Hepatocyte (in vitro differentiated cells): Measurements from ENCODE around the gene ZNF223.

Source experiments
- EZH2 ChIP-seq: fragments of 200-600 bp; sonication (generic); IDR thresholded peaks from 2 replicates; pipeline ENCODE4 v1.6.1; 2016; ENCODE audit warnings: antibody characterized with exemption, mild to moderate bottlenecking, borderline replicate concordance
- TF ChIP-seq, protein P1 (sequence below): fragments of 200-600 bp; sonication (generic); IDR thresholded peaks from 2 replicates; pipeline ENCODE4 v1.5.1; 2016; ENCODE audit warnings: antibody characterized with exemption, mild to moderate bottlenecking; ENCODE audit not compliant: poor library complexity

DNA sequence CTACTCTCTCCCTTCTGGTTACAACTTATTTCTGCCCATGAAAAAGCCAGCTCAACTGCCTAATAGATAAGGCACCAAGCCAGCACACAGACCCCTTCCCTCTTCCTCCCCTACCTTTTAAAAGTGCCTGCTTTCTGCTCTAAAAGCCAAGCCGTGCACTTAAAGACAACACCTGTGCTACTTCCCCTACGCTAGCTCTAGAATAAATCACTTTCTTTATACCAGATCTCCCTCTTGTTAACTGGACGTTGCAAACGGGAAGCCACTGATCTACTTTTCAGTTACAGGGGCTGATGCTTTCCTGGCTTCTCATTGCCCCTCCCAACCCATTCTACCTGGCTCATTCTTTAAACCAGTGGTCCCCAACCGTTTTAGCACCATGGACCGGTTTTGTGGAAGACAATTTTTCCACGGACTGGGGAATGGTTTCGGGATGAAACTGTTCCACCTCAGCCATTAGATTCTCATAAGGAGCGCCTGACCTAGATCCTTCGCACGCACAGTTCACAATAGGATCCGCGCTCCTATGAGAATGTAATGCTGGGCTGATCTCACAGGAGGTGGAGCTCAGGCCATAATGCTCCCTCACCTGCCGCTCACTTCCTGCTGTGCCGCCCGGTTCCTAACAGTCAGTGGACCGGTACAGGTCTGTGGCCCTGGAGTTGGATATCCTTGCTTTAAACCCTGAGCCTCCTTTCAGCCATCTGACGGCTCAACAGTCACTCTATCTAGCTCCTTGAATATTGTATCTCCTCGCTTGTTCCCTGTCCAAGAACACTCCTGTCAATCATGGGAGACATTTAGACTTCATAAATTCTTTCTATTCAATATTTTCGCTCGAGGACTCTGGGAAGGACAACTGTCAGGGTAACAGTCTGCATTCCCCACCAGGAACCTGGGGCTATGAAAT is 841 bp upstream of the ZNF223 start:
- TF ChIP-seq, protein P1, sequence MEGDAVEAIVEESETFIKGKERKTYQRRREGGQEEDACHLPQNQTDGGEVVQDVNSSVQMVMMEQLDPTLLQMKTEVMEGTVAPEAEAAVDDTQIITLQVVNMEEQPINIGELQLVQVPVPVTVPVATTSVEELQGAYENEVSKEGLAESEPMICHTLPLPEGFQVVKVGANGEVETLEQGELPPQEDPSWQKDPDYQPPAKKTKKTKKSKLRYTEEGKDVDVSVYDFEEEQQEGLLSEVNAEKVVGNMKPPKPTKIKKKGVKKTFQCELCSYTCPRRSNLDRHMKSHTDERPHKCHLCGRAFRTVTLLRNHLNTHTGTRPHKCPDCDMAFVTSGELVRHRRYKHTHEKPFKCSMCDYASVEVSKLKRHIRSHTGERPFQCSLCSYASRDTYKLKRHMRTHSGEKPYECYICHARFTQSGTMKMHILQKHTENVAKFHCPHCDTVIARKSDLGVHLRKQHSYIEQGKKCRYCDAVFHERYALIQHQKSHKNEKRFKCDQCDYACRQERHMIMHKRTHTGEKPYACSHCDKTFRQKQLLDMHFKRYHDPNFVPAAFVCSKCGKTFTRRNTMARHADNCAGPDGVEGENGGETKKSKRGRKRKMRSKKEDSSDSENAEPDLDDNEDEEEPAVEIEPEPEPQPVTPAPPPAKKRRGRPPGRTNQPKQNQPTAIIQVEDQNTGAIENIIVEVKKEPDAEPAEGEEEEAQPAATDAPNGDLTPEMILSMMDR = no peak
- TF ChIP-seq EZH2 = no peak
